Measurements from ENCODE around the gene ALPK3.

ALPK3 gene

GRCh38 chr15:84826369-84826823 lies 9.2 kb downstream of the ALPK3 start:
- DNase-seq = peak; percentile 51

- DNase-seq = peak; percentile 36
Observed at GRCh38 chr15:84827246-84827645, 10.1 kb downstream of the ALPK3 start.

GRCh38 chr15:84828086-84828908 lies 11.1 kb downstream of the ALPK3 start:
- DNase-seq = peak; percentile 28

- peak; percentile 36 for DNase-seq
Observed at GRCh38 chr15:84829428-84829827, 12.3 kb downstream of the ALPK3 start.

- no peak for DNase-seq
Observed at GRCh38 chr15:84830036-84830435, 12.9 kb downstream of the ALPK3 start.

GRCh38 chr15:84831028-84831427 lies 13.9 kb downstream of the ALPK3 start:
- DNase-seq = no peak

GRCh38 chr15:84831613-84832012 lies 14.5 kb downstream of the ALPK3 start:
- DNase-seq = no peak

- DNase-seq = peak; percentile 22
Observed at GRCh38 chr15:84832448-84833040, 15.4 kb downstream of the ALPK3 start.

- DNase-seq = peak; percentile 28
Observed at GRCh38 chr15:84833447-84834228, 16.5 kb downstream of the ALPK3 start.

- peak; percentile 40 for DNase-seq
Observed at GRCh38 chr15:84834229-84834955, 17.2 kb downstream of the ALPK3 start.

- peak; percentile 34 for DNase-seq
Observed at GRCh38 chr15:84834969-84835368, 17.8 kb downstream of the ALPK3 start.

GRCh38 chr15:84835661-84836337 lies 18.6 kb downstream of the ALPK3 start:
- DNase-seq = peak; percentile 13

GRCh38 chr15:84836844-84837243 lies 19.7 kb downstream of the ALPK3 start:
- peak; percentile 23 for DNase-seq

- DNase-seq = peak; percentile 40
Observed at GRCh38 chr15:84839714-84840113, 22.6 kb downstream of the ALPK3 start.

- DNase-seq = peak; percentile 44
Observed at GRCh38 chr15:84840255-84840654, 23.1 kb downstream of the ALPK3 start.

GRCh38 chr15:84840741-84841429 lies 23.7 kb downstream of the ALPK3 start:
- DNase-seq = peak; percentile 44

- DNase-seq = peak; percentile 30
Observed at GRCh38 chr15:84842781-84843180, 25.6 kb downstream of the ALPK3 start.

- DNase-seq = no peak
Observed at GRCh38 chr15:84844964-84845363, 27.8 kb downstream of the ALPK3 start.

GRCh38 chr15:84845631-84846030 lies 28.5 kb downstream of the ALPK3 start:
- DNase-seq = peak; percentile 60

GRCh38 chr15:84846269-84846668 lies 29.1 kb downstream of the ALPK3 start:
- no peak for DNase-seq

GRCh38 chr15:84847382-84847781 lies 30.2 kb downstream of the ALPK3 start:
- no peak for DNase-seq

- no peak for DNase-seq
Observed at GRCh38 chr15:84852212-84852611, 35.1 kb downstream of the ALPK3 start.

All from activated CD8-positive, alpha-beta memory T cell treated with anti-CD3 and anti-CD28 coated beads, Interleukin-2, amount 50 U/mL, for 48 hours (primary cell).